Neural cell (in vitro differentiated cells): ENCODE data around the gene GCK. TPM values are rescaled to one million over a fixed set of nuclear protein-coding genes. Genes with fewer than 3 reads are reported as not detected.

Source experiments
- H2AFZ ChIP-seq: fragments of 200-600, 300-800 bp; sonication (generic), shearing (Covaris generic); 2 replicates; pipeline ENCODE4 v1.6.0; 2014; ENCODE audit warnings: low read depth, mild to moderate bottlenecking, antibody characterized with exemption, low read length, moderate library complexity
- H3F3A ChIP-seq: fragments of 200-600 bp; shearing (Covaris generic); 2 replicates; pipeline ENCODE4 v1.6.1; 2016; ENCODE audit warnings: mild to moderate bottlenecking, moderate library complexity, mixed read lengths, antibody characterized with exemption, low read length; ENCODE audit not compliant: insufficient read depth, poor library complexity, severe bottlenecking
- H3K27ac ChIP-seq: fragments of 200-600, 300-800 bp; sonication (generic), shearing (Covaris generic); 2 replicates; pipeline ENCODE4 v1.5.1; 2014; ENCODE audit warnings: mild to moderate bottlenecking, low read length, moderate library complexity
- H3K27me3 ChIP-seq: fragments of 300-800, 200-600 bp; sonication (generic), shearing (Covaris generic); 2 replicates; pipeline ENCODE4 v1.6.0; 2014; ENCODE audit warnings: mild to moderate bottlenecking, low read depth, low read length, moderate library complexity; ENCODE audit not compliant: insufficient read depth
- H3K36me3 ChIP-seq: fragments of 300-800, 200-600 bp; sonication (generic), shearing (Covaris generic); 2 replicates; pipeline ENCODE4 v1.5.1; 2014; ENCODE audit warnings: mild to moderate bottlenecking, antibody characterized with exemption, low read length, moderate library complexity; ENCODE audit not compliant: insufficient read depth
- H3K4me2 ChIP-seq: fragments of 300-800, 200-600 bp; sonication (generic), shearing (Covaris generic); 2 replicates; pipeline ENCODE4 v1.6.0; 2014; ENCODE audit warnings: mild to moderate bottlenecking, low read length
- H3K4me3 ChIP-seq: fragments of 300-800, 200-600 bp; sonication (generic), shearing (Covaris generic); 2 replicates; pipeline ENCODE4 v1.5.1; 2014; ENCODE audit warnings: mild to moderate bottlenecking, low read length, moderate library complexity
- H3K79me2 ChIP-seq: fragments of 200-600 bp; shearing (Covaris generic); replicated peaks from 2 replicates; pipeline ENCODE4 v1.6.0; 2014; ENCODE audit warnings: mild to moderate bottlenecking, low read length, moderate library complexity; ENCODE audit not compliant: insufficient read depth
- H3K9ac ChIP-seq: fragments of 300-800, 200-600 bp; sonication (generic), shearing (Covaris generic); 2 replicates; pipeline ENCODE4 v1.6.1; 2016; ENCODE audit warnings: mild to moderate bottlenecking, low read length, mixed read lengths
- H3K9me2 ChIP-seq: fragments of 200-600 bp; shearing (Covaris generic); 2 replicates; pipeline ENCODE4 v1.6.1; 2016; ENCODE audit warnings: mild to moderate bottlenecking, low read length, mixed read lengths; ENCODE audit not compliant: insufficient read depth
- H3K9me3 ChIP-seq: fragments of 200-600, 300-800 bp; sonication (generic), shearing (Covaris generic); 2 replicates; pipeline ENCODE4 v1.6.1; 2016; ENCODE audit warnings: mild to moderate bottlenecking, mixed run types, low read length, moderate library complexity, mixed read lengths
- H4K20me1 ChIP-seq: fragments of 200-600 bp; shearing (Covaris generic); 2 replicates; pipeline ENCODE4 v1.6.1; 2016; ENCODE audit warnings: mild to moderate bottlenecking, mixed run types; ENCODE audit not compliant: insufficient read depth
- EP300 ChIP-seq: fragments of 450-650 bp; conservative IDR thresholded peaks from 2 replicates; pipeline ENCODE4 v1.6.1; 2014; ENCODE audit warnings: antibody characterized with exemption, mild to moderate bottlenecking, moderate library complexity; ENCODE audit not compliant: poor library complexity, severe bottlenecking
- EZH2 ChIP-seq: fragments of 200-600, 300-800 bp; shearing (Covaris generic), sonication (generic); IDR thresholded peaks from 2 replicates; pipeline ENCODE4 v1.6.1; 2014; ENCODE audit warnings: antibody characterized with exemption, low read length, borderline replicate concordance, mild to moderate bottlenecking; ENCODE audit not compliant: insufficient read depth, poor library complexity, severe bottlenecking
- MXI1 ChIP-seq: fragments of 450-650 bp; conservative IDR thresholded peaks from 2 replicates; pipeline ENCODE4 v1.6.1; 2014; ENCODE audit warnings: antibody characterized with exemption, mild to moderate bottlenecking; ENCODE audit not compliant: poor library complexity, severe bottlenecking
- POLR2AphosphoS5 ChIP-seq: IDR thresholded peaks from 2 replicates; pipeline ENCODE4 v1.6.1; 2012
- RAD21 ChIP-seq: fragments of 450-650 bp; conservative IDR thresholded peaks from 2 replicates; pipeline ENCODE4 v1.6.1; 2014; ENCODE audit warnings: antibody characterized with exemption, mild to moderate bottlenecking, moderate library complexity
- SMC3 ChIP-seq: fragments of 450-650 bp; conservative IDR thresholded peaks from 2 replicates; pipeline ENCODE4 v1.6.1; 2014; ENCODE audit warnings: antibody characterized with exemption, mild to moderate bottlenecking, moderate library complexity; ENCODE audit not compliant: poor library complexity
- TAF1 ChIP-seq: IDR thresholded peaks from 2 replicates; pipeline ENCODE4 v1.6.1; 2012; ENCODE audit warnings: low read depth
- polyA plus RNA-seq: library from polyadenylated mRNA; depleted of rRNA; stranded (reverse); fragments of >200 nt; gene quantifications from 2 replicates; pipeline ENCODE4 v1.2.3, GENCODE V29; 2014
- TF ChIP-seq, protein P1 (sequence below): fragments of 450-650 bp; IDR thresholded peaks from 2 replicates; pipeline ENCODE4 v1.5.1; 2014; ENCODE audit warnings: antibody characterized with exemption, mild to moderate bottlenecking, moderate library complexity; ENCODE audit not compliant: poor library complexity, severe bottlenecking
- TF ChIP-seq, protein P2 (sequence below): IDR thresholded peaks from 2 replicates; pipeline ENCODE4 v1.6.1; 2012; ENCODE audit warnings: borderline replicate concordance

GCK gene
- polyA plus RNA-seq, 1 donor from 2014 or later = 7.4 TPM

DNA sequence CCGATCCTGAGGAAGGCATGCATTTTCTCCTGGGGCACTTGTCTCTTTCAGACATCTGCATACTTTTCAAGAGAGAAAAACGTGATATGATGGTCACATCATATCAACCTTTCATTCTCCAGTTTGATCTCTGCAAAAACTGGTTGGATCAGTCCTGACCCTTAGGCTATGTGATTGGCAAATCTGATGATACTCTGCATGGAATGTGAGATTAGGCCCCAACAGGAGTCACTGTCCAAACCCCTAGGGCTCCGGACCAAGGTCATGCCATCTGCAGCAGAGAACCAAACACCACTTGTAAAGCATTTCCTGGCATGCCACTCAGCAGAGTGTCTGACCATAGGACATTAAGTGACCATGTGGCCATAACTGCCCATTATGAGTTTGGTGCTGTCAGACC is 8.6 kb downstream of the GCK start:
- no peaks in the 10 kb centered on the region for H3K79me2 ChIP-seq
- H3K27me3 ChIP-seq = no peaks in the 10 kb centered on the region
- no peaks in the 10 kb centered on the region for H3K9me3 ChIP-seq
- no peaks in the 10 kb centered on the region for H3K9me2 ChIP-seq
- no peak overlapping the region for H2AFZ ChIP-seq
- no peak overlapping the region for H3K27ac ChIP-seq
- TF ChIP-seq EZH2 (no peak), RAD21 (no peak), EP300 (no peak), POLR2AphosphoS5 (no peak), MXI1 (no peak), SMC3 (no peak), TAF1 (no peak)
- TF ChIP-seq, protein P1, sequence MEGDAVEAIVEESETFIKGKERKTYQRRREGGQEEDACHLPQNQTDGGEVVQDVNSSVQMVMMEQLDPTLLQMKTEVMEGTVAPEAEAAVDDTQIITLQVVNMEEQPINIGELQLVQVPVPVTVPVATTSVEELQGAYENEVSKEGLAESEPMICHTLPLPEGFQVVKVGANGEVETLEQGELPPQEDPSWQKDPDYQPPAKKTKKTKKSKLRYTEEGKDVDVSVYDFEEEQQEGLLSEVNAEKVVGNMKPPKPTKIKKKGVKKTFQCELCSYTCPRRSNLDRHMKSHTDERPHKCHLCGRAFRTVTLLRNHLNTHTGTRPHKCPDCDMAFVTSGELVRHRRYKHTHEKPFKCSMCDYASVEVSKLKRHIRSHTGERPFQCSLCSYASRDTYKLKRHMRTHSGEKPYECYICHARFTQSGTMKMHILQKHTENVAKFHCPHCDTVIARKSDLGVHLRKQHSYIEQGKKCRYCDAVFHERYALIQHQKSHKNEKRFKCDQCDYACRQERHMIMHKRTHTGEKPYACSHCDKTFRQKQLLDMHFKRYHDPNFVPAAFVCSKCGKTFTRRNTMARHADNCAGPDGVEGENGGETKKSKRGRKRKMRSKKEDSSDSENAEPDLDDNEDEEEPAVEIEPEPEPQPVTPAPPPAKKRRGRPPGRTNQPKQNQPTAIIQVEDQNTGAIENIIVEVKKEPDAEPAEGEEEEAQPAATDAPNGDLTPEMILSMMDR = no peak
- TF ChIP-seq, protein P2, sequence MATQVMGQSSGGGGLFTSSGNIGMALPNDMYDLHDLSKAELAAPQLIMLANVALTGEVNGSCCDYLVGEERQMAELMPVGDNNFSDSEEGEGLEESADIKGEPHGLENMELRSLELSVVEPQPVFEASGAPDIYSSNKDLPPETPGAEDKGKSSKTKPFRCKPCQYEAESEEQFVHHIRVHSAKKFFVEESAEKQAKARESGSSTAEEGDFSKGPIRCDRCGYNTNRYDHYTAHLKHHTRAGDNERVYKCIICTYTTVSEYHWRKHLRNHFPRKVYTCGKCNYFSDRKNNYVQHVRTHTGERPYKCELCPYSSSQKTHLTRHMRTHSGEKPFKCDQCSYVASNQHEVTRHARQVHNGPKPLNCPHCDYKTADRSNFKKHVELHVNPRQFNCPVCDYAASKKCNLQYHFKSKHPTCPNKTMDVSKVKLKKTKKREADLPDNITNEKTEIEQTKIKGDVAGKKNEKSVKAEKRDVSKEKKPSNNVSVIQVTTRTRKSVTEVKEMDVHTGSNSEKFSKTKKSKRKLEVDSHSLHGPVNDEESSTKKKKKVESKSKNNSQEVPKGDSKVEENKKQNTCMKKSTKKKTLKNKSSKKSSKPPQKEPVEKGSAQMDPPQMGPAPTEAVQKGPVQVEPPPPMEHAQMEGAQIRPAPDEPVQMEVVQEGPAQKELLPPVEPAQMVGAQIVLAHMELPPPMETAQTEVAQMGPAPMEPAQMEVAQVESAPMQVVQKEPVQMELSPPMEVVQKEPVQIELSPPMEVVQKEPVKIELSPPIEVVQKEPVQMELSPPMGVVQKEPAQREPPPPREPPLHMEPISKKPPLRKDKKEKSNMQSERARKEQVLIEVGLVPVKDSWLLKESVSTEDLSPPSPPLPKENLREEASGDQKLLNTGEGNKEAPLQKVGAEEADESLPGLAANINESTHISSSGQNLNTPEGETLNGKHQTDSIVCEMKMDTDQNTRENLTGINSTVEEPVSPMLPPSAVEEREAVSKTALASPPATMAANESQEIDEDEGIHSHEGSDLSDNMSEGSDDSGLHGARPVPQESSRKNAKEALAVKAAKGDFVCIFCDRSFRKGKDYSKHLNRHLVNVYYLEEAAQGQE = no peak
- H3K4me3 ChIP-seq = no peak overlapping the region
- H3K9ac ChIP-seq = no peak overlapping the region
- no peaks in the 10 kb centered on the region for H4K20me1 ChIP-seq
- no peaks in the 10 kb centered on the region for H3K36me3 ChIP-seq
- H3F3A ChIP-seq = no peaks in the 10 kb centered on the region
- H3K4me2 ChIP-seq = no peak overlapping the region

DNA sequence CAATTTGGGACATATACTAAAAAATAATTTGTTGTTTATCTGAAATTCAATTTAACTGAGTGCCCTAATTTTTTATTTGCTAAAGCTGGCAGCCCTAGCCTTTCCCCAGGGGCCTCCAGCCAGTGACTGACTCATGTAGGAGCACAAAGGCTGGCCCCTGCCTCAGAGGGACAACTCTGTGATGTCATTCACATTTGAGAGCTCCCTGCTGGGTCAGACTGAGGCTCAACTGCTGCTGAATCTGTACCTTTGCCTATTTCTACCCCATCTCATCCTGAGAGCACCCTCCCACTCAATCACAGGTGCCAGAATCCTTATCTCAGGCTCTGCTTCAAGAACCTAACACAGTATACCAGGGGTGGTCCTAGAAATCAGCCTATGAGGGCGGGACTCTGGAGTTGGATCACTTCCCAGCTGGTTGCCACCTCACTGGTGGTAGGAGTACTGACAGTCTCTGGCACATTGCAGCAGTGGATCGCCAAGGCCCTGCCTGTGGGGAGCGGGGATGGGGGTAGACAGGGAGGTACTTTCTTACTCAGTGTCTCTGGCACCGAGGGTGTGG is 11.6 kb downstream of the GCK start:
- TF ChIP-seq TAF1 = no peak
- TF ChIP-seq, protein P2 = no peak
- TF ChIP-seq EZH2 = no peak
- TF ChIP-seq EP300 = no peak
- TF ChIP-seq, protein P1 = no peak
- no peak for TF ChIP-seq RAD21
- TF ChIP-seq MXI1 = no peak
- no peak for TF ChIP-seq POLR2AphosphoS5
- no peak for TF ChIP-seq SMC3
- Histone ChIP-seq H3K4me2 (no peak overlapping the region), H3K36me3 (no peaks in the 10 kb centered on the region), H3K4me3 (no peak overlapping the region), H2AFZ (no peak overlapping the region), H4K20me1 (no peaks in the 10 kb centered on the region), H3K27me3 (no peaks in the 10 kb centered on the region), H3K27ac (no peak overlapping the region), H3K79me2 (no peaks in the 10 kb centered on the region), H3F3A (no peaks in the 10 kb centered on the region), H3K9ac (no peak overlapping the region), H3K9me3 (no peaks in the 10 kb centered on the region), H3K9me2 (no peaks in the 10 kb centered on the region)
